GM21576 (cell line): ENCODE measurements around the gene F12.
"Not testable (repeated sequence)": the region's sequence is repeated elsewhere in the genome, so short reads cannot be mapped to it uniquely, and the experiment has no call there.

Experiments
- ATAC-seq: cut with Tn5 transposase; IDR thresholded peaks from one replicate; pipeline ENCODE4 v1.9.1; 2021; ENCODE audit warnings: mild to moderate bottlenecking, moderate library complexity; ENCODE audit not compliant: unreplicated experiment

F12 gene

GRCh38 chr5:177432839-177433657 lies 23.7 kb upstream of the F12 start:
- ATAC-seq, result no peak

- ATAC-seq, result no peak
Measured at GRCh38 chr5:177432143-177432838, 22.9 kb upstream of the F12 start.

- peak; percentile 42 for ATAC-seq
Measured at GRCh38 chr5:177431317-177432142, 22.2 kb upstream of the F12 start.

- ATAC-seq, result no peak
Measured at GRCh38 chr5:177430972-177431316, 21.6 kb upstream of the F12 start.

- ATAC-seq, result no peak
Measured at GRCh38 chr5:177430140-177430951, 21.0 kb upstream of the F12 start.

GRCh38 chr5:177429248-177430040 lies 20.1 kb upstream of the F12 start:
- ATAC-seq, result no peak

GRCh38 chr5:177428574-177429217 lies 19.3 kb upstream of the F12 start:
- no peak for ATAC-seq

GRCh38 chr5:177427919-177428573 lies 18.7 kb upstream of the F12 start:
- no peak for ATAC-seq

- no peak for ATAC-seq
Measured at GRCh38 chr5:177427211-177427822, 18.0 kb upstream of the F12 start.

GRCh38 chr5:177426566-177427210 lies 17.3 kb upstream of the F12 start, which contains the start of gene GRK6:
TSS of gene GRK6 (plus strand) at chr5:177426676. CDS start at chr5:177426846, 170 bp downstream.
- peak; percentile 9 for ATAC-seq

GRCh38 chr5:177425801-177426565 lies 16.6 kb upstream of the F12 start:
- ATAC-seq, result peak; percentile 73

GRCh38 chr5:177425196-177425800 lies 15.9 kb upstream of the F12 start:
- no peak for ATAC-seq

- ATAC-seq, result no peak
Measured at GRCh38 chr5:177423671-177424070, 14.3 kb upstream of the F12 start.

GRCh38 chr5:177421062-177421798 lies 11.9 kb upstream of the F12 start:
- ATAC-seq, result no peak

- not testable (repeated sequence) for ATAC-seq
Measured at GRCh38 chr5:177420472-177420871, 11.1 kb upstream of the F12 start.

GRCh38 chr5:177419046-177419445 lies 9.7 kb upstream of the F12 start:
- no peak for ATAC-seq
